Measurements from ENCODE around the gene SERPING1. TPM values are rescaled to one million over a fixed set of nuclear protein-coding genes. Genes with fewer than 3 reads are reported as not detected.

Gene SERPING1
- total RNA-seq, 1 donor from 2014 or later, result 46.0 TPM

GRCh38 chr11:57584341-57584740 lies 13.1 kb upstream of the SERPING1 start:
- Histone ChIP-seq H3K9me3 (ENCODE audit: low read depth) (no peaks in the 10 kb centered on the region), H3K36me3 (no peaks in the 10 kb centered on the region), H3K4me1 (peaks cover 23% of the 10 kb centered on the region), H4K20me1 (ENCODE audit: low read depth) (no peaks in the 10 kb centered on the region), H3K27me3 (no peaks in the 10 kb centered on the region), H3K27ac (peak overlapping the region; percentile 55), H2AFZ (replicated peaks) (peak overlapping the region; percentile 97), H3F3A (ENCODE audit: low read depth) (peaks cover 17% of the 10 kb centered on the region), H3K79me2 (ENCODE audit: low read depth) (no peaks in the 10 kb centered on the region), H3K4me2 (peak overlapping the region; percentile 53), H3K9ac (no peak overlapping the region), H3K4me3 (no peak overlapping the region)
- Mint-ChIP-seq H3K27ac (peak overlapping the region; percentile 84), H3K4me1 (peaks cover 26% of the 10 kb centered on the region), H3K4me3 (peak overlapping the region; percentile 7), H3K36me3 (peaks cover 7% of the 10 kb centered on the region), H3K9me3 (peaks cover 22% of the 10 kb centered on the region), H3K27me3 (ENCODE audit: insufficient read depth, low read depth) (peaks cover 7% of the 10 kb centered on the region)
- TF ChIP-seq, protein P1, sequence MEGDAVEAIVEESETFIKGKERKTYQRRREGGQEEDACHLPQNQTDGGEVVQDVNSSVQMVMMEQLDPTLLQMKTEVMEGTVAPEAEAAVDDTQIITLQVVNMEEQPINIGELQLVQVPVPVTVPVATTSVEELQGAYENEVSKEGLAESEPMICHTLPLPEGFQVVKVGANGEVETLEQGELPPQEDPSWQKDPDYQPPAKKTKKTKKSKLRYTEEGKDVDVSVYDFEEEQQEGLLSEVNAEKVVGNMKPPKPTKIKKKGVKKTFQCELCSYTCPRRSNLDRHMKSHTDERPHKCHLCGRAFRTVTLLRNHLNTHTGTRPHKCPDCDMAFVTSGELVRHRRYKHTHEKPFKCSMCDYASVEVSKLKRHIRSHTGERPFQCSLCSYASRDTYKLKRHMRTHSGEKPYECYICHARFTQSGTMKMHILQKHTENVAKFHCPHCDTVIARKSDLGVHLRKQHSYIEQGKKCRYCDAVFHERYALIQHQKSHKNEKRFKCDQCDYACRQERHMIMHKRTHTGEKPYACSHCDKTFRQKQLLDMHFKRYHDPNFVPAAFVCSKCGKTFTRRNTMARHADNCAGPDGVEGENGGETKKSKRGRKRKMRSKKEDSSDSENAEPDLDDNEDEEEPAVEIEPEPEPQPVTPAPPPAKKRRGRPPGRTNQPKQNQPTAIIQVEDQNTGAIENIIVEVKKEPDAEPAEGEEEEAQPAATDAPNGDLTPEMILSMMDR (IDR thresholded peaks at IDR 0.05), result no peak
- TF ChIP-seq EZH2phosphoT487 (IDR thresholded peaks at IDR 0.05) (no peak), EZH2 (IDR thresholded peaks at IDR 0.05) (no peak)
- DNase-seq (ENCODE audit: low spot score), result peak; percentile 52

- no peak for DNase-seq (ENCODE audit: low spot score)
Observed at GRCh38 chr11:57585301-57585700, 12.2 kb upstream of the SERPING1 start.

GRCh38 chr11:57586711-57587245 lies 10.7 kb upstream of the SERPING1 start:
- Mint-ChIP-seq H3K9me3 (peaks cover 22% of the 10 kb centered on the region), H3K36me3 (peaks cover 7% of the 10 kb centered on the region), H3K4me1 (peaks cover 31% of the 10 kb centered on the region), H3K27me3 (ENCODE audit: insufficient read depth, low read depth) (peaks cover 7% of the 10 kb centered on the region), H3K4me3 (no peak overlapping the region), H3K27ac (no peak overlapping the region)
- Histone ChIP-seq H3K27me3 (no peaks in the 10 kb centered on the region), H3K27ac (no peak overlapping the region), H3K4me2 (no peak overlapping the region), H3F3A (ENCODE audit: low read depth) (peaks cover 20% of the 10 kb centered on the region), H3K9ac (no peak overlapping the region), H3K4me1 (peaks cover 23% of the 10 kb centered on the region), H3K79me2 (ENCODE audit: low read depth) (no peaks in the 10 kb centered on the region), H2AFZ (replicated peaks) (no peak overlapping the region), H4K20me1 (ENCODE audit: low read depth) (no peaks in the 10 kb centered on the region), H3K36me3 (no peaks in the 10 kb centered on the region), H3K4me3 (no peak overlapping the region), H3K9me3 (ENCODE audit: low read depth) (no peaks in the 10 kb centered on the region)
- TF ChIP-seq, protein P1 (IDR thresholded peaks at IDR 0.05), result no peak
- TF ChIP-seq EZH2 (IDR thresholded peaks at IDR 0.05) (no peak), EZH2phosphoT487 (IDR thresholded peaks at IDR 0.05) (no peak)
- no peak for DNase-seq (ENCODE audit: low spot score)

More at GRCh38 chr11:57585301-57585700, 12.2 kb upstream of the SERPING1 start:
- Histone ChIP-seq H3F3A (ENCODE audit: low read depth) (peaks cover 17% of the 10 kb centered on the region), H3K36me3 (no peaks in the 10 kb centered on the region), H3K27me3 (no peaks in the 10 kb centered on the region), H3K27ac (no peak overlapping the region), H3K9ac (no peak overlapping the region), H3K79me2 (ENCODE audit: low read depth) (no peaks in the 10 kb centered on the region), H2AFZ (replicated peaks) (peak overlapping the region; percentile 97), H3K9me3 (ENCODE audit: low read depth) (no peaks in the 10 kb centered on the region), H4K20me1 (ENCODE audit: low read depth) (no peaks in the 10 kb centered on the region), H3K4me1 (peaks cover 23% of the 10 kb centered on the region), H3K4me3 (no peak overlapping the region), H3K4me2 (peak overlapping the region; percentile 53)
- Mint-ChIP-seq H3K4me3 (no peak overlapping the region), H3K27ac (peak overlapping the region; percentile 14), H3K4me1 (peaks cover 26% of the 10 kb centered on the region), H3K9me3 (peaks cover 22% of the 10 kb centered on the region), H3K36me3 (peaks cover 7% of the 10 kb centered on the region), H3K27me3 (ENCODE audit: insufficient read depth, low read depth) (peaks cover 7% of the 10 kb centered on the region)
- no peak for TF ChIP-seq EZH2 (IDR thresholded peaks at IDR 0.05)
- TF ChIP-seq, protein P1 (IDR thresholded peaks at IDR 0.05), result no peak
- TF ChIP-seq EZH2phosphoT487 (IDR thresholded peaks at IDR 0.05), result no peak
